Keratinocyte (primary cell): ENCODE data around the gene CACNA1H. TPM values are rescaled to one million over a fixed set of nuclear protein-coding genes. Genes with fewer than 3 reads are reported as not detected.
A peak's percentile ranks its signal among the peaks of the same experiment; 100 is the strongest.

Experiments
- DNase-seq: peaks from one replicate; pipeline ENCODE4 v3.0.0-alpha.2; 2011; ENCODE audit warnings: low read depth, missing footprints, low spot score
- FAIRE-seq: peaks from 2 replicates; lab custom pipeline; 2011; peaks lifted over from hg19 to GRCh38; lab: Jason Lieb, UNC
- H2AFZ ChIP-seq: 2 replicates; pipeline ENCODE4 v1.6.0; 2012; ENCODE audit warnings: low read length, control low read depth, inconsistent platforms; ENCODE audit not compliant: control insufficient read depth
- H3K27ac ChIP-seq: 2 replicates; pipeline ENCODE4 v1.5.1; 2011; ENCODE audit warnings: low read length; ENCODE audit not compliant: control insufficient read depth, insufficient read depth
- H3K27me3 ChIP-seq: 3 replicates; pipeline ENCODE4 v1.6.0; 2011; ENCODE audit warnings: low read length; ENCODE audit not compliant: control insufficient read depth, insufficient read depth; ENCODE audit errors: extremely low read depth
- H3K36me3 ChIP-seq, 2 experiments: 2 replicates in 1 of 2; 3 replicates in 1 of 2; pipeline ENCODE4 v1.5.1; 2011; ENCODE audit warnings: low read length in 2 of 2, mild to moderate bottlenecking in 1 of 2; ENCODE audit not compliant: control insufficient read depth in 2 of 2, insufficient read depth in 2 of 2; ENCODE audit errors: extremely low read depth in 1 of 2
- H3K4me1 ChIP-seq: 3 replicates; pipeline ENCODE4 v1.5.1; 2011; ENCODE audit warnings: low read length; ENCODE audit not compliant: control insufficient read depth, insufficient read depth; ENCODE audit errors: extremely low read depth
- H3K4me2 ChIP-seq: 3 replicates; pipeline ENCODE4 v1.6.0; 2011; ENCODE audit warnings: low read depth, low read length; ENCODE audit not compliant: control insufficient read depth, insufficient read depth; ENCODE audit errors: extremely low read depth
- H3K4me3 ChIP-seq, 3 experiments: fragments of 200-600 bp in 1 of 3; sonication (generic) in 1 of 3; 2 replicates in 2 of 3; 3 replicates in 1 of 3; pipeline ENCODE4 v1.5.1; 2011 to 2016; ENCODE audit warnings: low read length in 3 of 3, mild to moderate bottlenecking in 3 of 3, control low read depth in 2 of 3, inconsistent platforms in 1 of 3, low read depth in 1 of 3, mixed read lengths in 1 of 3, mixed run types in 1 of 3, moderate library complexity in 1 of 3; ENCODE audit not compliant: control insufficient read depth in 2 of 3, insufficient read depth in 2 of 3; ENCODE audit errors: extremely low read depth in 1 of 3
- H3K79me2 ChIP-seq: 2 replicates; pipeline ENCODE4 v1.6.0; 2012; ENCODE audit warnings: low read length; ENCODE audit not compliant: control insufficient read depth, insufficient read depth
- H3K9ac ChIP-seq: 3 replicates; pipeline ENCODE4 v1.6.0; 2011; ENCODE audit warnings: low read length; ENCODE audit not compliant: control insufficient read depth, insufficient read depth; ENCODE audit errors: extremely low read depth
- H3K9me1 ChIP-seq: 3 replicates; pipeline ENCODE4 v1.6.0; 2011; ENCODE audit warnings: low read length; ENCODE audit not compliant: control insufficient read depth, insufficient read depth; ENCODE audit errors: extremely low read depth
- H3K9me3 ChIP-seq: 2 replicates; pipeline ENCODE4 v1.5.1; 2012; ENCODE audit warnings: low read depth, low read length; ENCODE audit not compliant: control insufficient read depth
- H4K20me1 ChIP-seq: 3 replicates; pipeline ENCODE4 v1.6.0; 2011; ENCODE audit warnings: low read length; ENCODE audit not compliant: control insufficient read depth, insufficient read depth; ENCODE audit errors: extremely low read depth
- EZH2 ChIP-seq: IDR thresholded peaks from one replicate; pipeline ENCODE4 v1.6.1; 2012; ENCODE audit warnings: inconsistent platforms, mild to moderate bottlenecking, low read length, moderate library complexity
- dilution Hi-C: fragments of 300-500 bp; cut with MboI; formaldehyde crosslinking; loops from one replicate; pipeline ENCODE4 v1.7.0; 2020; ENCODE audit warnings: low sequenced_read_pairs; ENCODE audit not compliant: extremely low pct_ligation_motif_present
- polyA plus RNA-seq, 5 experiments: library from polyadenylated mRNA; depleted of rRNA in 3 of 5; stranded (reverse) in 3 of 5; stranded (forward) in 1 of 5; unstranded in 1 of 5; fragments of >200 nt; gene quantifications; 1 replicate in 1 of 5; 2 replicates in 3 of 5; 3 replicates in 1 of 5; pipeline versions ENCODE4 v1.2.1 to v1.2.3, GENCODE V29; 2011 to 2012; ENCODE audit warnings: missing spikeins in 2 of 5, low read depth in 1 of 5, low replicate concordance in 1 of 5
- TF ChIP-seq, protein P1 (sequence below), 3 experiments: IDR thresholded peaks in 1 of 3; conservative IDR thresholded peaks in 1 of 3; optimal IDR thresholded peaks in 1 of 3; 2 replicates in 2 of 3; 3 replicates in 1 of 3; pipeline versions ENCODE3 to v1.5.1; 2011; ENCODE audit warnings: low read length in 3 of 3, mild to moderate bottlenecking in 3 of 3, moderate library complexity in 2 of 3, control low read depth in 1 of 3, inconsistent platforms in 1 of 3; ENCODE audit not compliant: insufficient read depth in 2 of 3; ENCODE audit errors: extremely low read depth in 1 of 3

Gene CACNA1H
- polyA plus RNA-seq, 1 donor (not counting 4 experiments of a cell fraction or from before 2014, with no cell fraction given): not detected

GRCh38 chr16:1258906-1259759 is 106.2 kb downstream of the CACNA1H start:
- Histone ChIP-seq H3K9ac (no peak overlapping the region), H3K36me3 (no peaks in the 10 kb centered on the region), H3K9me1 (no peaks in the 10 kb centered on the region), H2AFZ (no peak overlapping the region), H3K4me3 (no peak overlapping the region), H3K9me3 (no peaks in the 10 kb centered on the region), H3K27me3 (peaks cover 47% of the 10 kb centered on the region), H3K4me1 (no peaks in the 10 kb centered on the region), H3K4me2 (no peak overlapping the region), H3K79me2 (no peaks in the 10 kb centered on the region), H3K27ac (no peak overlapping the region), H4K20me1 (no peaks in the 10 kb centered on the region)
- FAIRE-seq (no peak), DNase-seq (no peak)
- TF ChIP-seq, protein P1, sequence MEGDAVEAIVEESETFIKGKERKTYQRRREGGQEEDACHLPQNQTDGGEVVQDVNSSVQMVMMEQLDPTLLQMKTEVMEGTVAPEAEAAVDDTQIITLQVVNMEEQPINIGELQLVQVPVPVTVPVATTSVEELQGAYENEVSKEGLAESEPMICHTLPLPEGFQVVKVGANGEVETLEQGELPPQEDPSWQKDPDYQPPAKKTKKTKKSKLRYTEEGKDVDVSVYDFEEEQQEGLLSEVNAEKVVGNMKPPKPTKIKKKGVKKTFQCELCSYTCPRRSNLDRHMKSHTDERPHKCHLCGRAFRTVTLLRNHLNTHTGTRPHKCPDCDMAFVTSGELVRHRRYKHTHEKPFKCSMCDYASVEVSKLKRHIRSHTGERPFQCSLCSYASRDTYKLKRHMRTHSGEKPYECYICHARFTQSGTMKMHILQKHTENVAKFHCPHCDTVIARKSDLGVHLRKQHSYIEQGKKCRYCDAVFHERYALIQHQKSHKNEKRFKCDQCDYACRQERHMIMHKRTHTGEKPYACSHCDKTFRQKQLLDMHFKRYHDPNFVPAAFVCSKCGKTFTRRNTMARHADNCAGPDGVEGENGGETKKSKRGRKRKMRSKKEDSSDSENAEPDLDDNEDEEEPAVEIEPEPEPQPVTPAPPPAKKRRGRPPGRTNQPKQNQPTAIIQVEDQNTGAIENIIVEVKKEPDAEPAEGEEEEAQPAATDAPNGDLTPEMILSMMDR (optimal IDR thresholded peaks at IDR 0.05 in 1 of 3, IDR thresholded peaks at IDR 0.05 in 1 of 3, conservative IDR thresholded peaks at IDR 0.05 in 1 of 3; ENCODE audit: extremely low read depth in 1 of 3, insufficient read depth in 2 of 3, low read length in 3 of 3): no peak
- TF ChIP-seq EZH2: peak; percentile 80
- dilution Hi-C loops: no loop called here

DNA sequence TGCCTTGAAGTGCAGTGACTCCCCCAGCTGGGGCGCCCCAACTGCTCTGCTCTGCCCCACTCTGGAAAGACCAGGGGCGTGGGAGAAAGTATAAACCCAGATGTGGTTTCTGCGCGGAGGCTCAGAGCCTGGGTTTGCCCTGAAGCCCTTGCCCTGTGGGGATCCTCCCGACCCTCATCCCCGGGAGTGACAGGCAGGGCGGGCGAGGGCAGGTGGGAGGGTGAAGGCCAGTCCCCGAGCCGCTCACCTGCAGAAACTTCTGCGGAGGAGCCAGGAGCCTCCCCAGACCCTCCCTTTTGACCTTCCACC is 106.8 kb downstream of the CACNA1H start:
- H3K4me1 ChIP-seq: no peaks in the 10 kb centered on the region
- H3K9ac ChIP-seq: no peak overlapping the region
- no peaks in the 10 kb centered on the region for H3K36me3 ChIP-seq
- TF ChIP-seq, protein P1 (optimal IDR thresholded peaks at IDR 0.05 in 1 of 3, IDR thresholded peaks at IDR 0.05 in 1 of 3, conservative IDR thresholded peaks at IDR 0.05 in 1 of 3; ENCODE audit: extremely low read depth in 1 of 3, insufficient read depth in 2 of 3, low read length in 3 of 3): no peak
- no peak for TF ChIP-seq EZH2
- peaks cover 1% of the 10 kb centered on the region for H3K9me3 ChIP-seq
- H4K20me1 ChIP-seq: no peaks in the 10 kb centered on the region
- no peak overlapping the region for H2AFZ ChIP-seq
- H3K4me3 ChIP-seq: no peak overlapping the region
- dilution Hi-C loops: no loop called here
- no peaks in the 10 kb centered on the region for H3K79me2 ChIP-seq
- H3K27me3 ChIP-seq: peaks cover 47% of the 10 kb centered on the region
- H3K27ac ChIP-seq: no peak overlapping the region
- no peaks in the 10 kb centered on the region for H3K9me1 ChIP-seq
- FAIRE-seq (no peak), DNase-seq (no peak)
- H3K4me2 ChIP-seq: no peak overlapping the region
